Mucosa of descending colon (tissue), 3 donors: ENCODE measurements around the gene FANCI. TPM values are rescaled to one million over a fixed set of nuclear protein-coding genes. Genes with fewer than 3 reads are reported as not detected.
A peak's percentile ranks its signal among the peaks of the same experiment; 100 is the strongest.

ENCODE experiments used
- ATAC-seq: fragments of 200-7000 bp; cut with Tn5 transposase; one replicate; pipeline ENCODE4 v1.9.1; 2020; ENCODE audit warnings: mild to moderate bottlenecking, moderate library complexity
- DNase-seq, 3 donors: peaks; one replicate each; pipeline ENCODE4 v3.0.0-alpha.2; 2020
- H3K36me3 ChIP-seq: fragments of 200-600 bp; one replicate; pipeline ENCODE4 v1.8.0; 2021; ENCODE audit warnings: low read depth, mild to moderate bottlenecking
- H3K4me1 ChIP-seq: fragments of 200-600 bp; one replicate; pipeline ENCODE4 v1.8.0; 2021; ENCODE audit warnings: low read depth, mild to moderate bottlenecking
- H3K4me3 ChIP-seq: fragments of 200-600 bp; one replicate; pipeline ENCODE4 v1.8.0; 2021; ENCODE audit warnings: mild to moderate bottlenecking
- H3K9me3 ChIP-seq: fragments of 200-600 bp; one replicate; pipeline ENCODE4 v1.8.0; 2021; ENCODE audit warnings: mild to moderate bottlenecking
- intact Hi-C, 2 donors: fragments of 100-400 bp; cut with DNase I in 1 of 2; cut with micrococcal nuclease in 1 of 2; formaldehyde crosslinking; loops; one replicate each; pipeline versions ENCODE4 v1.11.0 to v1.11.1; 2022; cut with DNase I, micrococcal nuclease
- total RNA-seq, 3 donors: library from RNA; stranded (reverse); fragmentation: NEBNext Ultra II Directional in 2 of 3; extraction: Animal tissue kit (Norgen Biotek cat#: 25700) in 2 of 3; gene quantifications; one replicate each; pipeline versions ENCODE4 v1.2.1 to v1.2.4, GENCODE V29; 2021 to 2023
- TF ChIP-seq, protein P1 (sequence below): fragments of 200-600 bp; IDR thresholded peaks from one replicate; pipeline ENCODE4 v1.8.0; 2022; ENCODE audit warnings: antibody characterized with exemption, mild to moderate bottlenecking
- donor health status: DM: no; HTN: no; CAD: no; lungs with moderate emphysema.
- donor health status: DM: no; HTN: no; CAD: no.
- donor health status: DM: no; HTN: yes; CAD: no.

FANCI gene
- total RNA-seq, 3 donors from 2014 or later: 12.9 to 27.1 (median 14.0) TPM

- Histone ChIP-seq H3K9me3 (no peaks in the 10 kb centered on the region), H3K4me1 (peaks cover 36% of the 10 kb centered on the region), H3K4me3 (no peak overlapping the region), H3K36me3 (peaks cover 7% of the 10 kb centered on the region)
- no peak for ATAC-seq
- DNase-seq: peak in 2 of 3 donors; percentile 53 to 71
- TF ChIP-seq, protein P1, sequence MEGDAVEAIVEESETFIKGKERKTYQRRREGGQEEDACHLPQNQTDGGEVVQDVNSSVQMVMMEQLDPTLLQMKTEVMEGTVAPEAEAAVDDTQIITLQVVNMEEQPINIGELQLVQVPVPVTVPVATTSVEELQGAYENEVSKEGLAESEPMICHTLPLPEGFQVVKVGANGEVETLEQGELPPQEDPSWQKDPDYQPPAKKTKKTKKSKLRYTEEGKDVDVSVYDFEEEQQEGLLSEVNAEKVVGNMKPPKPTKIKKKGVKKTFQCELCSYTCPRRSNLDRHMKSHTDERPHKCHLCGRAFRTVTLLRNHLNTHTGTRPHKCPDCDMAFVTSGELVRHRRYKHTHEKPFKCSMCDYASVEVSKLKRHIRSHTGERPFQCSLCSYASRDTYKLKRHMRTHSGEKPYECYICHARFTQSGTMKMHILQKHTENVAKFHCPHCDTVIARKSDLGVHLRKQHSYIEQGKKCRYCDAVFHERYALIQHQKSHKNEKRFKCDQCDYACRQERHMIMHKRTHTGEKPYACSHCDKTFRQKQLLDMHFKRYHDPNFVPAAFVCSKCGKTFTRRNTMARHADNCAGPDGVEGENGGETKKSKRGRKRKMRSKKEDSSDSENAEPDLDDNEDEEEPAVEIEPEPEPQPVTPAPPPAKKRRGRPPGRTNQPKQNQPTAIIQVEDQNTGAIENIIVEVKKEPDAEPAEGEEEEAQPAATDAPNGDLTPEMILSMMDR: no peak
- intact Hi-C loops: no loop called here
Measured at GRCh38 chr15:89335298-89336041, 91.7 kb downstream of the FANCI start.

DNA sequence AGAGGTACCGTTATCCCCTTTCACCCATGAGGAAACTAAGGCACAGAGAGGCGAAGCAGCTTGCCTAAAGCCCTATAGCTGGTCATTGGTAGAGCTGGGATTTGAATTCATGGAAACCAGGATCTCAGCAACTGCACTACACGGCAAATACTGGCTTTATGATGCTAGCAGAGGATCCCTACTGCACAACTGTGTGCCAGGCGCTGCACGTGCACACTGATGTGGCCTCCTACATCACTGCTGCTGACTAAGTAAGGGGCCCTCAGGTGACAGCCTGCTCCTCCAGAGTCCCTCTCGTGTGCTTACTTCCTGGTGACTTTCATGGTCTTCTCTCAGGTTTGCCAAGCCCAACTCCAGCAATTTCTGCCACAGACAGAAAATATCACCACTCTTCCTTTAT, 94.3 kb downstream of the FANCI start:
- TF ChIP-seq, protein P1: no peak

DNA sequence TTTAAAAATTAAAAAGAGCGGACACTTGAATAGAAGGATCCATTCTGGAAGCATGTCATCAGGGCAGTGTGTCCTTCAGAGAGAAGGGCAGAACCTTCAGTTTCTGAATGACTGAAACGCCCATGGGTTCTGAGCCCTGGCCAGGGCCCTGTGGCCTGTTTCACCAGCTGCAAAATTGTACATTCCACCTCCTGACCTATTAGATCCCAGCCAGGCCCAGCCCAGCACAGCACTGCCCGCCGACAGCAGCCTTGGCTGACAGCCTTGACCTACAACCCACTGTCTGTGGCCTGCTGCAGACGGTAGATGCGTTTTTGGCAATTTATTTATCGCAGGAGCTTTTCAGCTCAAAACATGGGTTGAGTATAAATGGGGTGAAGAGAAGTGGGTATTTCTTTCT, 96.8 kb downstream of the FANCI start:
- Histone ChIP-seq H3K4me3 (no peak overlapping the region), H3K9me3 (no peaks in the 10 kb centered on the region), H3K36me3 (no peaks in the 10 kb centered on the region), H3K4me1 (no peaks in the 10 kb centered on the region)
- no peak for ATAC-seq
- intact Hi-C loops: no loop called here
- no peak for DNase-seq
- TF ChIP-seq, protein P1: no peak

More for the DNA sequence above, 94.3 kb downstream of the FANCI start:
- H3K4me1 ChIP-seq: peaks cover 10% of the 10 kb centered on the region
- peaks cover 7% of the 10 kb centered on the region for H3K36me3 ChIP-seq
- H3K9me3 ChIP-seq: no peaks in the 10 kb centered on the region
- ATAC-seq (no peak), DNase-seq (no peak)
- H3K4me3 ChIP-seq: no peak overlapping the region
- intact Hi-C loops: no loop called here

GRCh38 chr15:89341316-89342005, 97.7 kb downstream of the FANCI start:
- ATAC-seq (peak; percentile 62), DNase-seq (no peak)
- no peaks in the 10 kb centered on the region for H3K36me3 ChIP-seq
- intact Hi-C loops: no loop called here
- H3K4me3 ChIP-seq: no peak overlapping the region
- H3K4me1 ChIP-seq: no peaks in the 10 kb centered on the region
- TF ChIP-seq, protein P1: no peak
- H3K9me3 ChIP-seq: no peaks in the 10 kb centered on the region

GRCh38 chr15:89342840-89343239, 99.1 kb downstream of the FANCI start:
- Histone ChIP-seq H3K4me1 (no peaks in the 10 kb centered on the region), H3K4me3 (no peak overlapping the region), H3K36me3 (no peaks in the 10 kb centered on the region), H3K9me3 (no peaks in the 10 kb centered on the region)
- ATAC-seq: no peak
- DNase-seq: no peak
- intact Hi-C loops: no loop called here
- TF ChIP-seq, protein P1: no peak
